Measurements from ENCODE around the gene RNASE12. TPM values are rescaled to one million over a fixed set of nuclear protein-coding genes. Genes with fewer than 3 reads are reported as not detected.

Gene RNASE12
- total and polyA plus RNA-seq, 9 of the 15 experiments (the other 6 are each of a cell fraction or from before 2014, with no cell fraction given): 0.24 TPM; not detected in 8

DNA sequence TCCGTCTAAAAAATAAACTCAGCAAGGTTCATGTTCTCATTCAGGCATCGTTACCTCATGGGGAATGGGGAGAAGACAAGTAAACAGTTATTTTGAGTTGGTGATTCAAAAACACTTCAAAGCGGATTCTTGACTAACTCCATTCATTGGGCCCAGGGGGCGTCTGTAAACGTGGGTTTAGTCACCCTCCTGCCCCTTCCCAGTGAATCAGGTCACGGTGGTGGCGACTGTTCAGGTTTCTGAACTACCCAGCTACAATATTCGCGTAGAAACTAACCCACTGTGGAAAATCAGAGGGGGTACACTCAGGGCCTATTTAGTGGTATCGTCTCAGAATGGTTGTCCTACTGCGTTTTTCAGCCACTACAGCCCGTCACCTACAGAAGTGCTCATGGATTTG lies 35.1 kb upstream of the RNASE12 start:
- ChIA-PET POLR2A (no interaction called here), CTCF (ENCODE audit: low intra/inter-chr PET ratio) (interaction anchor here (0.6 kb wide), 1 partner anchor 13 kb away, joined by 3 read pairs; no protein-coding TSS in a partner anchor)
- H2AFZ ChIP-seq (ENCODE audit: low read depth, low read length): no peak overlapping the region
- H4K20me1 ChIP-seq (replicated peaks; ENCODE audit: control insufficient read depth, insufficient read depth, low read length): 0 out of 2 replicates have a peak, but pooled peaks cover 15% of the 10 kb centered on the region
- no peaks in the 10 kb centered on the region for H3K9me1 ChIP-seq (ENCODE audit: control insufficient read depth, insufficient read depth, low read length)
- FAIRE-seq: no peak
- peaks cover 8 to 14% of the 10 kb centered on the region in 2 experiments; a peak in 3 of 5 replicates for H3K4me1 ChIP-seq (replicated peaks in 1 of 2; ENCODE audit: control insufficient read depth in 2 of 2, insufficient read depth in 2 of 2, low read length in 2 of 2)
- intact Hi-C loops (cut with micrococcal nuclease): no loop called here
- peak overlapping the region; percentile 29 for H3K4me3 ChIP-seq
- H3K36me3 ChIP-seq (ENCODE audit: control insufficient read depth, insufficient read depth, low read length): no peaks in the 10 kb centered on the region
- in situ Hi-C loops (cut with MboI): no loop called here
- H3K27me3 ChIP-seq (ENCODE audit: control insufficient read depth in 2 of 2, insufficient read depth in 2 of 2, low read length in 2 of 2): peaks cover 4 to 5% of the 10 kb centered on the region in 2 experiments; a peak in 2 of 5 replicates
- H3K9ac ChIP-seq (ENCODE audit: insufficient read depth in 1 of 2, low read depth in 2 of 2, low read length in 2 of 2): peak overlapping the region in 1 of 2 experiments; percentile 29; a peak in 1 of 4 replicates
- 27% methylated on average over 9 of the region's 12 CpGs for WGBS (ENCODE audit: insufficient coverage, low coverage, missing lambda C conversion rate)
- BruUV-seq (replicated peaks): no TSS peak
- H3K27ac ChIP-seq (ENCODE audit: extremely low read depth, low read depth, low read length): no peak overlapping the region
- H3K9me3 ChIP-seq (replicated peaks; ENCODE audit: control insufficient read depth, insufficient read depth, low read depth, low read length): no peaks in the 10 kb centered on the region
- H3K4me2 ChIP-seq (ENCODE audit: insufficient read depth, low read length): peak overlapping the region; percentile 79; the same call in 1 of the 2 replicates
- no peak for DNase-seq (ENCODE audit: extremely low read depth in 1 of 4, low spot score in 3 of 4)
- H3K79me2 ChIP-seq (ENCODE audit: control insufficient read depth, insufficient read depth, low read length): no peaks in the 10 kb centered on the region
- ATAC-seq: no peak
- TF ChIP-seq ZNF23 (CRISPR knock-in tag; IDR thresholded peaks at IDR 0.05) (no peak), HCFC1 (IDR thresholded peaks at IDR 0.05; ENCODE audit: low read depth, low read length) (no peak), SP2 (IDR thresholded peaks at IDR 0.05; ENCODE audit: extremely low read depth, low read depth, low read length, poor library complexity, severe bottlenecking) (no peak), TOE1 (IDR thresholded peaks at IDR 0.05; ENCODE audit: borderline replicate concordance) (no peak), TOE1 (CRISPR knock-in tag; IDR thresholded peaks at IDR 0.05; ENCODE audit: borderline replicate concordance, low read depth) (no peak), RAD21 (CRISPR knock-in tag; conservative IDR thresholded peaks at IDR 0.05 in 1 of 2, IDR thresholded peaks at IDR 0.05 in 1 of 2) (no peak), KAT2B (IDR thresholded peaks at IDR 0.05; ENCODE audit: low read depth, low read length) (no peak), RREB1 (CRISPR knock-in tag; IDR thresholded peaks at IDR 0.05) (no peak)
- TF ChIP-seq, protein P1, sequence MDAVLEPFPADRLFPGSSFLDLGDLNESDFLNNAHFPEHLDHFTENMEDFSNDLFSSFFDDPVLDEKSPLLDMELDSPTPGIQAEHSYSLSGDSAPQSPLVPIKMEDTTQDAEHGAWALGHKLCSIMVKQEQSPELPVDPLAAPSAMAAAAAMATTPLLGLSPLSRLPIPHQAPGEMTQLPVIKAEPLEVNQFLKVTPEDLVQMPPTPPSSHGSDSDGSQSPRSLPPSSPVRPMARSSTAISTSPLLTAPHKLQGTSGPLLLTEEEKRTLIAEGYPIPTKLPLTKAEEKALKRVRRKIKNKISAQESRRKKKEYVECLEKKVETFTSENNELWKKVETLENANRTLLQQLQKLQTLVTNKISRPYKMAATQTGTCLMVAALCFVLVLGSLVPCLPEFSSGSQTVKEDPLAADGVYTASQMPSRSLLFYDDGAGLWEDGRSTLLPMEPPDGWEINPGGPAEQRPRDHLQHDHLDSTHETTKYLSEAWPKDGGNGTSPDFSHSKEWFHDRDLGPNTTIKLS (IDR thresholded peaks at IDR 0.05; ENCODE audit: borderline replicate concordance, low read depth): no peak
- TF ChIP-seq, protein P2, sequence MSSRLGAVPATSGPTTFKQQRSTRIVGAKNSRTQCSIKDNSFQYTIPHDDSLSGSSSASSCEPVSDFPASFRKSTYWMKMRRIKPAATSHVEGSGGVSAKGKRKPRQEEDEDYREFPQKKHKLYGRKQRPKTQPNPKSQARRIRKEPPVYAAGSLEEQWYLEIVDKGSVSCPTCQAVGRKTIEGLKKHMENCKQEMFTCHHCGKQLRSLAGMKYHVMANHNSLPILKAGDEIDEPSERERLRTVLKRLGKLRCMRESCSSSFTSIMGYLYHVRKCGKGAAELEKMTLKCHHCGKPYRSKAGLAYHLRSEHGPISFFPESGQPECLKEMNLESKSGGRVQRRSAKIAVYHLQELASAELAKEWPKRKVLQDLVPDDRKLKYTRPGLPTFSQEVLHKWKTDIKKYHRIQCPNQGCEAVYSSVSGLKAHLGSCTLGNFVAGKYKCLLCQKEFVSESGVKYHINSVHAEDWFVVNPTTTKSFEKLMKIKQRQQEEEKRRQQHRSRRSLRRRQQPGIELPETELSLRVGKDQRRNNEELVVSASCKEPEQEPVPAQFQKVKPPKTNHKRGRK (tag; IDR thresholded peaks at IDR 0.05): no peak

All from K562 (cell line).